Keratinocyte (primary cell): ENCODE data around the gene PTPN6.

Source experiments
- CTCF ChIP-seq, 3 experiments: IDR thresholded peaks in 1 of 3; conservative IDR thresholded peaks in 1 of 3; optimal IDR thresholded peaks in 1 of 3; 2 replicates in 2 of 3; 3 replicates in 1 of 3; pipeline versions ENCODE3 to v1.5.1; 2011; ENCODE audit warnings: low read length in 3 of 3, mild to moderate bottlenecking in 3 of 3, moderate library complexity in 2 of 3, control low read depth in 1 of 3, inconsistent platforms in 1 of 3; ENCODE audit not compliant: insufficient read depth in 2 of 3; ENCODE audit errors: extremely low read depth in 1 of 3
- EZH2 ChIP-seq: IDR thresholded peaks from one replicate; pipeline ENCODE4 v1.6.1; 2012; ENCODE audit warnings: inconsistent platforms, mild to moderate bottlenecking, low read length, moderate library complexity

DNA sequence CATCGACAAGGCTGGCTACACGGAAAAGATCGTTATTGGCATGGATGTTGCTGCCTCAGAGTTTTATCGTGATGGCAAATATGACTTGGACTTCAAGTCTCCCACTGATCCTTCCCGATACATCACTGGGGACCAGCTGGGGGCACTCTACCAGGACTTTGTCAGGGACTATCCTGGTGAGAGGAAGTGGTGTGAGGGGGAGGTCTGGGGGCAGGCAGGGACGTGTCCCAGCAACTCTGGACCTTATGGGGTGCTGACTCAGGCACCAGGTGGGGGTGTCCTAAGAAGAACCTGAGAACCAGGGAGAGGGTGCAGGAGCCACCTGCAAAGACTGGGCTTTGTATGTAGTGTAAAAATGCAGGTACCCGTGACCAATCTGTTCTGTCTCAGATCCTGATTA, 31.6 kb upstream of the PTPN6 start:
- TF ChIP-seq CTCF (optimal IDR thresholded peaks at IDR 0.05 in 1 of 3, IDR thresholded peaks at IDR 0.05 in 1 of 3, conservative IDR thresholded peaks at IDR 0.05 in 1 of 3; ENCODE audit: extremely low read depth in 1 of 3, insufficient read depth in 2 of 3, low read length in 3 of 3) (peak; percentile 3 to 59 (median 34)), EZH2 (no peak)
